HG02798 (cell line): ENCODE results near the gene MGAT1.

Experiments
- ATAC-seq: cut with Tn5 transposase; IDR thresholded peaks from one replicate; pipeline ENCODE4 v1.9.1; 2021; ENCODE audit warnings: mild to moderate bottlenecking; ENCODE audit not compliant: unreplicated experiment, poor library complexity

MGAT1 gene

GRCh38 chr5:180739958-180740357 lies 62.6 kb downstream of the MGAT1 start, which contains the start of gene OR2Y1:
Gene OR2Y1, minus strand, starts transcription at chr5:180740058. Its CDS starts 0 bp downstream, at chr5:180740058.
- ATAC-seq = no peak

GRCh38 chr5:180739271-180739670 lies 63.3 kb downstream of the MGAT1 start:
- ATAC-seq = no peak

GRCh38 chr5:180736536-180736935 lies 66.1 kb downstream of the MGAT1 start:
- no peak for ATAC-seq
